Heart right ventricle (tissue), 16 donors: ENCODE results near the gene AMIGO3. TPM values are rescaled to one million over a fixed set of nuclear protein-coding genes. Genes with fewer than 3 reads are reported as not detected.

Experiments used
- ATAC-seq, 8 donors: fragments of 200-7000 bp; cut with Tn5 transposase; one replicate each; pipeline ENCODE4 v1.9.1; 2020; ENCODE audit warnings: mild to moderate bottlenecking in 8 of 8, moderate library complexity in 8 of 8, moderate number of reproducible peaks in 1 of 8
- DNase-seq, 2 donors: peaks; one replicate each; pipeline ENCODE4 v3.0.0-alpha.2; 2020
- H3K27ac ChIP-seq, 10 donors: fragments of 200-600 bp; sonication (generic) in 2 of 10; one replicate each; pipeline versions ENCODE4 v1.5.0 to v1.8.0; 2020 to 2022; ENCODE audit warnings: mild to moderate bottlenecking in 3 of 10
- H3K27me3 ChIP-seq, 7 donors: fragments of 200-600 bp; one replicate each; pipeline ENCODE4 v1.8.0; 2021 to 2022; ENCODE audit warnings: mild to moderate bottlenecking in 2 of 7
- H3K36me3 ChIP-seq, 9 donors: fragments of 200-600 bp; sonication (generic) in 1 of 9; one replicate each; pipeline versions ENCODE4 v1.5.0 to v1.8.0; 2020 to 2022; ENCODE audit warnings: mild to moderate bottlenecking in 2 of 9
- H3K4me1 ChIP-seq, 9 donors: fragments of 200-600 bp; sonication (generic) in 1 of 9; one replicate each; pipeline versions ENCODE4 v1.5.0 to v1.8.0; 2020 to 2022; ENCODE audit warnings: mild to moderate bottlenecking in 4 of 9
- H3K4me3 ChIP-seq, 10 donors: fragments of 200-600 bp; sonication (generic) in 2 of 10; one replicate each; pipeline versions ENCODE4 v1.5.0 to v1.8.0; 2020 to 2022; ENCODE audit warnings: mild to moderate bottlenecking in 7 of 10, moderate library complexity in 2 of 10
- H3K9me3 ChIP-seq, 11 donors: fragments of 200-600 bp in 10 of 11; sonication (generic) in 2 of 11; one replicate each; pipeline versions ENCODE4 v1.5.0 to v1.8.0; 2013 to 2022; ENCODE audit warnings: mild to moderate bottlenecking in 2 of 11, control low read depth in 1 of 11, moderate library complexity in 1 of 11
- CTCF ChIP-seq, 9 donors: fragments of 200-600 bp; sonication (generic) in 2 of 9; IDR thresholded peaks; one replicate each; pipeline versions ENCODE4 v1.5.0 to v1.8.0; 2021 to 2022; ENCODE audit warnings: antibody characterized with exemption in 9 of 9, mild to moderate bottlenecking in 5 of 9, moderate library complexity in 1 of 9
- WGBS, 2 donors: extraction: QIAGEN DNeasy Blood & Tissue Kit; methylation state at CpG; one replicate each; pipeline ENCODE4 v1.1.7; 2013; ENCODE audit warnings: inconsistent platforms in 1 of 2; 5-methylcytosine and 5-hydroxymethylcytosine counted together
- intact Hi-C, 10 donors: fragments of 100-400 bp; cut with DNase I; formaldehyde crosslinking; loops; one replicate each; pipeline versions ENCODE4 v1.11.1 to v1.14.2; 2022
- polyA plus RNA-seq, 2 donors: library from polyadenylated mRNA; stranded (reverse); fragments of 200-250 nt; gene quantifications; one replicate each; pipeline ENCODE4 v1.2.3, GENCODE V29; 2013
- total RNA-seq, 10 donors: library from RNA; stranded (reverse); fragmentation: NEBNext Ultra II Directional in 3 of 10; extraction: Animal tissue kit (Norgen Biotek cat#: 25700) in 3 of 10; gene quantifications; one replicate each; pipeline versions ENCODE4 v1.2.1 to v1.2.4, GENCODE V29; 2021 to 2023
- donor health status: Arrhythmogenic right ventricular cardiomyopathy.
- donor health status: ischemic (EF 13 %, LVEDD 7.1; RV severe dilation, severe dysfunction).
- donor health status: healthy with polysubstance abuse.
- donor health status: DM: no; HTN: yes; CAD: no.
- donor health status: DM: no; HTN: no; CAD: no.
- donor health status: ischemic (EF 25% LVEDD 6.9; RV normal size, moderate dysfunction).
- donor health status: ischemic (EF 25% LVEDD 5.7; RV mildly dilated, moderate dysfunction).
- donor health status: healthy.
- donor health status: DM: yes; HTN: yes; CAD: no.
- donor health status: Ischemic cardiomyopathy.
- donor health status: ischemic (EF 35%, LVEDD 5.7; RV mildly dilated, moderate dysfunction).
- donor health status: nonischemic (EF 11% LVEDD 7.7; RV severe dilation, severe dysfunction).
- donor health status: DM: yes; HTN: yes; CAD: no.
- donor health status: PGD.
- donor health status: ischemic (EF 29% LVEDD 5.4; RV normal size, mild dysfunction).
- donor health status: nonischemic (EF 23%, LVEDD 6.1; RV moderate dilation, normal function).

The AMIGO3 gene
- total and polyA plus RNA-seq, 12 donors: 0.09 to 2.1 (median 0.97) TPM; not detected in 8

GRCh38 chr3:49729966-49730609 lies 10.6 kb upstream of the AMIGO3 start:
- H3K36me3 ChIP-seq: peaks cover 0 to 100% (median 39%) of the 10 kb centered on the region in 9 donors
- 97 to 98% methylated on average over 4 of the region's 4 CpGs for WGBS, 2 donors
- no peaks in the 10 kb centered on the region for H3K27me3 ChIP-seq
- no peaks in the 10 kb centered on the region for H3K9me3 ChIP-seq
- ATAC-seq: no peak
- no peak overlapping the region for H3K4me3 ChIP-seq
- no peak overlapping the region for H3K27ac ChIP-seq
- intact Hi-C loops: loop anchor here in 1 of 10 donors (10.0 kb wide), 1 partner anchor 175 kb away; the partner anchor contains the start of gene MST1R
- DNase-seq: no peak
- peaks cover 0 to 3% (median 0%) of the 10 kb centered on the region in 9 donors for H3K4me1 ChIP-seq
- no peak for TF ChIP-seq CTCF (IDR thresholded peaks at IDR 0.05)

GRCh38 chr3:49727924-49728361 lies 8.5 kb upstream of the AMIGO3 start:
- ATAC-seq (no peak), DNase-seq (no peak)
- Histone ChIP-seq H3K9me3 (no peaks in the 10 kb centered on the region), H3K4me3 (no peak overlapping the region), H3K4me1 (peaks cover 7 to 16% (median 14%) of the 10 kb centered on the region in 9 donors), H3K36me3 (peaks cover 0 to 82% (median 38%) of the 10 kb centered on the region in 9 donors), H3K27ac (no peak overlapping the region), H3K27me3 (no peaks in the 10 kb centered on the region)
- intact Hi-C loops: loop anchor here in 1 of 10 donors (10.0 kb wide), 1 partner anchor 177 kb away; the partner anchor contains the start of gene MST1R
- 91% methylated on average over 15 of the region's 15 CpGs for WGBS, 2 donors
- no peak for TF ChIP-seq CTCF (IDR thresholded peaks at IDR 0.05)

GRCh38 chr3:49727154-49727923 lies 7.9 kb upstream of the AMIGO3 start:
- Histone ChIP-seq H3K27me3 (no peaks in the 10 kb centered on the region), H3K36me3 (peaks cover 0 to 80% (median 33%) of the 10 kb centered on the region in 9 donors), H3K4me3 (no peak overlapping the region), H3K4me1 (peaks cover 10 to 22% (median 20%) of the 10 kb centered on the region in 9 donors), H3K9me3 (no peaks in the 10 kb centered on the region), H3K27ac (no peak overlapping the region)
- ATAC-seq (no peak), DNase-seq (no peak)
- TF ChIP-seq CTCF (IDR thresholded peaks at IDR 0.05): no peak
- 88 to 89% methylated on average over 19 of the region's 19 CpGs for WGBS, 2 donors
- intact Hi-C loops: loop anchor here in 1 of 10 donors (10.0 kb wide), 1 partner anchor 177 kb away; the partner anchor contains the start of gene MST1R

- DNase-seq (no peak), ATAC-seq (no peak)
- Histone ChIP-seq H3K4me1 (peaks cover 10 to 28% (median 20%) of the 10 kb centered on the region in 9 donors), H3K4me3 (no peak overlapping the region), H3K9me3 (no peaks in the 10 kb centered on the region), H3K27ac (no peak overlapping the region), H3K27me3 (no peaks in the 10 kb centered on the region), H3K36me3 (peaks cover 0 to 80% (median 24%) of the 10 kb centered on the region in 9 donors)
- intact Hi-C loops: loop anchor here in 1 of 10 donors (10.0 kb wide), 1 partner anchor 179 kb away; the partner anchor contains the start of gene MST1R
- WGBS, 2 donors: 83 to 90% methylated on average over 11 of the region's 11 CpGs
- no peak for TF ChIP-seq CTCF (IDR thresholded peaks at IDR 0.05)
Observed at GRCh38 chr3:49725906-49726681, 6.6 kb upstream of the AMIGO3 start.
